ENCODE results near the gene ITGAE. TPM values are rescaled to one million over a fixed set of nuclear protein-coding genes. Genes with fewer than 3 reads are reported as not detected.

Gene ITGAE
- total RNA-seq, 1 experiment from 2014 or later, result 20.9 TPM

DNA sequence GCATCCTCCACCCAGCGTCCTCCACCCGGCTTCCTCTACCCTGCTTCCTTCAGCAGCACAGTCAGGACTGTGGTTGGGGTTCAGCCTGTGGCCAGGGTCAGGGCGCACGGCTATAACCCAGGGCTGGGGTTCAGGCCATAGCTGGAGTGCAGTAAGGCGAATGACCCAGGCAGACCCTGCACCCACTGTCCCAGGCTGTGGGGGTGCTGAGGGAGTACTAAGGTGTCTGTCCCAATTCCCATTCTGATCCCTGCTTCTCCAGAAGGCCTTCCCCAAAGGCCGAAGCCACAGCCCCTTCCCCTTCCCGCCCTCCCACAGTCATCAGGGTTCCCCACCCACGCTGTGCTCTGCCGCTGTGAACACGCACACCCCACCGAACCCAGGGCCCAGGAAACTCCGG, 119.9 kb downstream of the ITGAE start:
- H3K4me1 ChIP-seq (ENCODE audit: control insufficient read depth, insufficient read depth, low read length), result no peaks in the 10 kb centered on the region
- DNase-seq (ENCODE audit: low read depth, low spot score) (no peak), ATAC-seq (no peak)
- BruUV-seq (replicated peaks), result no TSS peak
- TF ChIP-seq, protein P1, sequence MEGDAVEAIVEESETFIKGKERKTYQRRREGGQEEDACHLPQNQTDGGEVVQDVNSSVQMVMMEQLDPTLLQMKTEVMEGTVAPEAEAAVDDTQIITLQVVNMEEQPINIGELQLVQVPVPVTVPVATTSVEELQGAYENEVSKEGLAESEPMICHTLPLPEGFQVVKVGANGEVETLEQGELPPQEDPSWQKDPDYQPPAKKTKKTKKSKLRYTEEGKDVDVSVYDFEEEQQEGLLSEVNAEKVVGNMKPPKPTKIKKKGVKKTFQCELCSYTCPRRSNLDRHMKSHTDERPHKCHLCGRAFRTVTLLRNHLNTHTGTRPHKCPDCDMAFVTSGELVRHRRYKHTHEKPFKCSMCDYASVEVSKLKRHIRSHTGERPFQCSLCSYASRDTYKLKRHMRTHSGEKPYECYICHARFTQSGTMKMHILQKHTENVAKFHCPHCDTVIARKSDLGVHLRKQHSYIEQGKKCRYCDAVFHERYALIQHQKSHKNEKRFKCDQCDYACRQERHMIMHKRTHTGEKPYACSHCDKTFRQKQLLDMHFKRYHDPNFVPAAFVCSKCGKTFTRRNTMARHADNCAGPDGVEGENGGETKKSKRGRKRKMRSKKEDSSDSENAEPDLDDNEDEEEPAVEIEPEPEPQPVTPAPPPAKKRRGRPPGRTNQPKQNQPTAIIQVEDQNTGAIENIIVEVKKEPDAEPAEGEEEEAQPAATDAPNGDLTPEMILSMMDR (IDR thresholded peaks at IDR 0.05), result no peak
- TF ChIP-seq SIN3A (IDR thresholded peaks at IDR 0.05; ENCODE audit: borderline replicate concordance, insufficient read depth, low read depth, low read length), result no peak
- TF ChIP-seq POLR2AphosphoS5 (IDR thresholded peaks at IDR 0.05; ENCODE audit: low read depth, low read length), result no peak
- TF ChIP-seq TCF7L2 (IDR thresholded peaks at IDR 0.05; ENCODE audit: low read depth, low read length), result no peak
- TF ChIP-seq, protein P2, sequence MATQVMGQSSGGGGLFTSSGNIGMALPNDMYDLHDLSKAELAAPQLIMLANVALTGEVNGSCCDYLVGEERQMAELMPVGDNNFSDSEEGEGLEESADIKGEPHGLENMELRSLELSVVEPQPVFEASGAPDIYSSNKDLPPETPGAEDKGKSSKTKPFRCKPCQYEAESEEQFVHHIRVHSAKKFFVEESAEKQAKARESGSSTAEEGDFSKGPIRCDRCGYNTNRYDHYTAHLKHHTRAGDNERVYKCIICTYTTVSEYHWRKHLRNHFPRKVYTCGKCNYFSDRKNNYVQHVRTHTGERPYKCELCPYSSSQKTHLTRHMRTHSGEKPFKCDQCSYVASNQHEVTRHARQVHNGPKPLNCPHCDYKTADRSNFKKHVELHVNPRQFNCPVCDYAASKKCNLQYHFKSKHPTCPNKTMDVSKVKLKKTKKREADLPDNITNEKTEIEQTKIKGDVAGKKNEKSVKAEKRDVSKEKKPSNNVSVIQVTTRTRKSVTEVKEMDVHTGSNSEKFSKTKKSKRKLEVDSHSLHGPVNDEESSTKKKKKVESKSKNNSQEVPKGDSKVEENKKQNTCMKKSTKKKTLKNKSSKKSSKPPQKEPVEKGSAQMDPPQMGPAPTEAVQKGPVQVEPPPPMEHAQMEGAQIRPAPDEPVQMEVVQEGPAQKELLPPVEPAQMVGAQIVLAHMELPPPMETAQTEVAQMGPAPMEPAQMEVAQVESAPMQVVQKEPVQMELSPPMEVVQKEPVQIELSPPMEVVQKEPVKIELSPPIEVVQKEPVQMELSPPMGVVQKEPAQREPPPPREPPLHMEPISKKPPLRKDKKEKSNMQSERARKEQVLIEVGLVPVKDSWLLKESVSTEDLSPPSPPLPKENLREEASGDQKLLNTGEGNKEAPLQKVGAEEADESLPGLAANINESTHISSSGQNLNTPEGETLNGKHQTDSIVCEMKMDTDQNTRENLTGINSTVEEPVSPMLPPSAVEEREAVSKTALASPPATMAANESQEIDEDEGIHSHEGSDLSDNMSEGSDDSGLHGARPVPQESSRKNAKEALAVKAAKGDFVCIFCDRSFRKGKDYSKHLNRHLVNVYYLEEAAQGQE (IDR thresholded peaks at IDR 0.05; ENCODE audit: insufficient read depth in 1 of 2, low read depth in 2 of 2, low read length in 1 of 2), result no peak
- H3K27me3 ChIP-seq (ENCODE audit: control insufficient read depth, insufficient read depth, low read length), result no peaks in the 10 kb centered on the region
- ChIA-PET CTCF (no interaction called here), POLR2A (no interaction called here)
- intact Hi-C loops (cut with micrococcal nuclease; ENCODE audit: unreplicated experiment) (no loop called here), in situ Hi-C loops (cut with HindIII; ENCODE audit: low pct_unique_long_range_greater_than_20kb, low sequenced_read_pairs) (no loop called here)
- no peaks in the 10 kb centered on the region for H3K9me3 ChIP-seq (ENCODE audit: control insufficient read depth, insufficient read depth, low read depth, low read length)
- no peak overlapping the region for H3K4me3 ChIP-seq (ENCODE audit: low read depth in 2 of 2, low read length in 2 of 2)
- H3K36me3 ChIP-seq (ENCODE audit: control insufficient read depth, insufficient read depth, low read length), result no peaks in the 10 kb centered on the region
- no peak overlapping the region for H3K27ac ChIP-seq (ENCODE audit: low read length)

DNA sequence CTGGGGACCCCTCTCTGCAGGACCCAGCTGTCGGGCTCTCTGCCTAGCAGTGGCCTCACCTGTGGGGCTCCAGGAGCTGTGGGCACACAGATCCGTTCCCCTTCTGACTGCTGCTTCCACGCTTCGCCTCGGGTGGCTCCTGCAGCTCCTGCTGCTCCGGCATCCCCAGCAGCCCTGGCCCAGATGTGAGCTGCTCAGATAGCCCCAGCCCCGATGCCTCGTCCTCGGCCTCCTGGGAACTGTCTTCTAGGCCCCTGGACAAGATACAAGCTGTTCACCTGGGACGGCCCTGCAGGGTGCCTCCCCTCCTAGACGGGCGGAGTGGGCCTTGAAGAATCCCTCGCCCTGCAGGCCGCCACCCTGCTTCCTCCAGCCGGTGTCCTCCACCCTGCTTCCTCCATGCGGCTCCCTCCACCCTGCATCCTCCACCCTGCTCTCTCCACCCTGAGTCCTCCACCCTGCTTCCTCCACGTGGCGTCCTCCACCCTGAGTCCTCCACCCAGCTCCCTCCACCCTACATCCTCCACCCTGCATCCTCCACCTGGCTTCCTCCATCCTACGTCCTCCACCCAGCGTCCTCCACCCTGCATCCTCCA, 121.4 kb downstream of the ITGAE start:
- no peak for DNase-seq (ENCODE audit: low read depth, low spot score)
- intact Hi-C loops (cut with micrococcal nuclease; ENCODE audit: unreplicated experiment) (no loop called here), in situ Hi-C loops (cut with HindIII; ENCODE audit: low pct_unique_long_range_greater_than_20kb, low sequenced_read_pairs) (no loop called here)
- ChIA-PET POLR2A (no interaction called here), CTCF (interaction anchor here (0.7 to 0.8 kb wide), 2 partner anchors 58 to 215 kb away, joined by 3 to 7 read pairs; no protein-coding TSS in a partner anchor)
- no peak for TF ChIP-seq SIN3A (IDR thresholded peaks at IDR 0.05; ENCODE audit: borderline replicate concordance, insufficient read depth, low read depth, low read length)
- TF ChIP-seq, protein P2 (IDR thresholded peaks at IDR 0.05; ENCODE audit: insufficient read depth in 1 of 2, low read depth in 2 of 2, low read length in 1 of 2), result no peak
- TF ChIP-seq POLR2AphosphoS5 (IDR thresholded peaks at IDR 0.05; ENCODE audit: low read depth, low read length), result no peak
- TF ChIP-seq, protein P1 (IDR thresholded peaks at IDR 0.05), result no peak
- no peak for TF ChIP-seq TCF7L2 (IDR thresholded peaks at IDR 0.05; ENCODE audit: low read depth, low read length)
- Histone ChIP-seq H3K9me3 (ENCODE audit: control insufficient read depth, insufficient read depth, low read depth, low read length) (no peaks in the 10 kb centered on the region), H3K4me3 (ENCODE audit: low read depth in 2 of 2, low read length in 2 of 2) (no peak overlapping the region), H3K4me1 (ENCODE audit: control insufficient read depth, insufficient read depth, low read length) (no peaks in the 10 kb centered on the region), H3K27ac (ENCODE audit: low read length) (no peak overlapping the region), H3K27me3 (ENCODE audit: control insufficient read depth, insufficient read depth, low read length) (no peaks in the 10 kb centered on the region), H3K36me3 (ENCODE audit: control insufficient read depth, insufficient read depth, low read length) (no peaks in the 10 kb centered on the region)
- ATAC-seq, result peak; percentile 19; the same call in 1 of the 2 replicates
- no TSS peak for BruUV-seq (replicated peaks)

All from Panc1 (cell line).